ENCODE results near the gene BAHD1. TPM values are rescaled to one million over a fixed set of nuclear protein-coding genes. Genes with fewer than 3 reads are reported as not detected.

The BAHD1 gene
- total and polyA plus RNA-seq, 2 donors (not counting 3 experiments of a cell fraction or from before 2014, with no cell fraction given), result 6.3 to 19.1 TPM

DNA sequence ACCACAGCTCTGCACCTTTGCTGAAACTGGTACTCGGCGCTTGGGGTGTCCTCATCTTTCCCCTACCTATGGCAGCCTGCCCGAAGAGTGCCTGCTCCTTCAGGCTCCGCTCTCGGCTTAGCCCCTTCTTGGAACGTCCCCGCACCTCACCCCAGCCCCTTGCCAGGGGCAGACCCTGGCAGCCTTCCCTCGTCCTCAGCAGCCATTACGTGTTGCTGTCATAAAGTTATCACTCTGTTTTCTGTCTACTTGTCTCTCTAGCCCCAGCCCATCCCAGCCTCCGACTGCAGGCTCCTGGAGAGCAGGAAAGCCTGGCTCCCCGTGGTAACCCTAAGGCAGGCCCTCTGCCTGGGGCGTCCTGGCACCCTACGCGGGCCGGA lies 5.1 kb upstream of the BAHD1 start:
- H3K79me2 ChIP-seq (ENCODE audit: control insufficient read depth, insufficient read depth, low read length), result no peaks in the 10 kb centered on the region
- no peak overlapping the region for H3K4me2 ChIP-seq (ENCODE audit: insufficient read depth, low read length)
- CTCF ChIA-PET, result interaction anchor here (1.6 kb wide), 1 partner anchor 10 kb away, joined by 4 read pairs; no protein-coding TSS in a partner anchor
- BruUV-seq (replicated peaks), result no TSS peak
- intact Hi-C loops (cut with micrococcal nuclease), result no loop called here
- no peaks in the 10 kb centered on the region for H3K9me1 ChIP-seq (replicated peaks; ENCODE audit: control insufficient read depth, extremely low read depth, insufficient read depth, low read length)
- no peak overlapping the region for H3K9ac ChIP-seq (replicated peaks; ENCODE audit: extremely low read depth, insufficient read depth, low read length)
- peaks cover 6% of the 10 kb centered on the region for H3K4me1 ChIP-seq (ENCODE audit: control insufficient read depth, extremely low read depth, insufficient read depth, low read length)
- H3K27ac ChIP-seq (ENCODE audit: insufficient read depth, low read depth, low read length), result no peak overlapping the region
- H3K27me3 ChIP-seq (ENCODE audit: control insufficient read depth in 2 of 2, insufficient read depth in 2 of 2, low read length in 2 of 2), result peaks cover 66 to 81% of the 10 kb centered on the region in 2 experiments
- DNase-seq (ENCODE audit: low read depth, low spot score), result no peak
- no peak for FAIRE-seq
- no peak overlapping the region for H3K4me3 ChIP-seq (replicated peaks in 1 of 3; ENCODE audit: insufficient read depth in 1 of 3, low read depth in 1 of 3, low read length in 3 of 3)
- H2AFZ ChIP-seq (ENCODE audit: low read depth, low read length), result no peak overlapping the region
- dilution Hi-C loops (cut with MboI; ENCODE audit: extremely low pct_ligation_motif_present, low sequenced_read_pairs), result no loop called here
- H4K20me1 ChIP-seq (replicated peaks; ENCODE audit: control insufficient read depth, extremely low read depth, insufficient read depth, low read length), result no peaks in the 10 kb centered on the region
- H3K36me3 ChIP-seq (ENCODE audit: control insufficient read depth in 2 of 2, extremely low read depth in 1 of 2, insufficient read depth in 2 of 2, low read length in 2 of 2), result no peaks in the 10 kb centered on the region
- TF ChIP-seq POLR2A (IDR thresholded peaks at IDR 0.05; ENCODE audit: low read depth, low read length), result no peak
- no peak for TF ChIP-seq MYC (IDR thresholded peaks at IDR 0.05; ENCODE audit: low read depth, low read length)
- no peak for TF ChIP-seq JUN (IDR thresholded peaks at IDR 0.05; ENCODE audit: borderline replicate concordance, insufficient read depth, insufficient read length, low read depth)
- TF ChIP-seq, protein P1, sequence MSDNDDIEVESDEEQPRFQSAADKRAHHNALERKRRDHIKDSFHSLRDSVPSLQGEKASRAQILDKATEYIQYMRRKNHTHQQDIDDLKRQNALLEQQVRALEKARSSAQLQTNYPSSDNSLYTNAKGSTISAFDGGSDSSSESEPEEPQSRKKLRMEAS (IDR thresholded peaks at IDR 0.05; ENCODE audit: insufficient read depth, insufficient read length), result no peak
- TF ChIP-seq, protein P2, sequence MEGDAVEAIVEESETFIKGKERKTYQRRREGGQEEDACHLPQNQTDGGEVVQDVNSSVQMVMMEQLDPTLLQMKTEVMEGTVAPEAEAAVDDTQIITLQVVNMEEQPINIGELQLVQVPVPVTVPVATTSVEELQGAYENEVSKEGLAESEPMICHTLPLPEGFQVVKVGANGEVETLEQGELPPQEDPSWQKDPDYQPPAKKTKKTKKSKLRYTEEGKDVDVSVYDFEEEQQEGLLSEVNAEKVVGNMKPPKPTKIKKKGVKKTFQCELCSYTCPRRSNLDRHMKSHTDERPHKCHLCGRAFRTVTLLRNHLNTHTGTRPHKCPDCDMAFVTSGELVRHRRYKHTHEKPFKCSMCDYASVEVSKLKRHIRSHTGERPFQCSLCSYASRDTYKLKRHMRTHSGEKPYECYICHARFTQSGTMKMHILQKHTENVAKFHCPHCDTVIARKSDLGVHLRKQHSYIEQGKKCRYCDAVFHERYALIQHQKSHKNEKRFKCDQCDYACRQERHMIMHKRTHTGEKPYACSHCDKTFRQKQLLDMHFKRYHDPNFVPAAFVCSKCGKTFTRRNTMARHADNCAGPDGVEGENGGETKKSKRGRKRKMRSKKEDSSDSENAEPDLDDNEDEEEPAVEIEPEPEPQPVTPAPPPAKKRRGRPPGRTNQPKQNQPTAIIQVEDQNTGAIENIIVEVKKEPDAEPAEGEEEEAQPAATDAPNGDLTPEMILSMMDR (IDR thresholded peaks at IDR 0.05; ENCODE audit: extremely low read depth in 1 of 2, insufficient read depth in 1 of 2, low read depth in 1 of 2, low read length in 2 of 2), result no peak
- TF ChIP-seq EZH2 (IDR thresholded peaks at IDR 0.05; ENCODE audit: borderline replicate concordance, low read depth, low read length, severe bottlenecking), result no peak
- no peak for TF ChIP-seq FOS (IDR thresholded peaks at IDR 0.05; ENCODE audit: borderline replicate concordance, insufficient read depth, low read length)
- POLR2A ChIA-PET, result no interaction called here
- no peaks in the 10 kb centered on the region for H3K9me3 ChIP-seq (replicated peaks; ENCODE audit: control insufficient read depth, insufficient read depth, low read length)
